ENCODE measurements around the gene CAPN1. TPM values are rescaled to one million over a fixed set of nuclear protein-coding genes. Genes with fewer than 3 reads are reported as not detected.

The CAPN1 gene
- total and polyA plus RNA-seq, 9 of the 15 experiments (the other 6 are each of a cell fraction or from before 2014, with no cell fraction given): 3.5 to 199 (median 61.6) TPM

- TF ChIP-seq, protein P1, sequence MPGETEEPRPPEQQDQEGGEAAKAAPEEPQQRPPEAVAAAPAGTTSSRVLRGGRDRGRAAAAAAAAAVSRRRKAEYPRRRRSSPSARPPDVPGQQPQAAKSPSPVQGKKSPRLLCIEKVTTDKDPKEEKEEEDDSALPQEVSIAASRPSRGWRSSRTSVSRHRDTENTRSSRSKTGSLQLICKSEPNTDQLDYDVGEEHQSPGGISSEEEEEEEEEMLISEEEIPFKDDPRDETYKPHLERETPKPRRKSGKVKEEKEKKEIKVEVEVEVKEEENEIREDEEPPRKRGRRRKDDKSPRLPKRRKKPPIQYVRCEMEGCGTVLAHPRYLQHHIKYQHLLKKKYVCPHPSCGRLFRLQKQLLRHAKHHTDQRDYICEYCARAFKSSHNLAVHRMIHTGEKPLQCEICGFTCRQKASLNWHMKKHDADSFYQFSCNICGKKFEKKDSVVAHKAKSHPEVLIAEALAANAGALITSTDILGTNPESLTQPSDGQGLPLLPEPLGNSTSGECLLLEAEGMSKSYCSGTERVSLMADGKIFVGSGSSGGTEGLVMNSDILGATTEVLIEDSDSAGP (CRISPR knock-in tag; IDR thresholded peaks at IDR 0.05): no peak
- TF ChIP-seq TAF9B (IDR thresholded peaks at IDR 0.05; ENCODE audit: partially characterized antibody) (no peak), ZNF263 (CRISPR knock-in tag; IDR thresholded peaks at IDR 0.05; ENCODE audit: borderline replicate concordance) (no peak; the same call in 1 of the 2 replicates), RNF2 (IDR thresholded peaks at IDR 0.05) (no peak), RBBP5 (IDR thresholded peaks at IDR 0.05; ENCODE audit: borderline replicate concordance, insufficient read depth, low read length, poor library complexity, severe bottlenecking) (peak; percentile 48), XRCC4 (IDR thresholded peaks at IDR 0.05; ENCODE audit: extremely low read depth, insufficient read depth, insufficient read length) (no peak), SMARCB1 (IDR thresholded peaks at IDR 0.05; ENCODE audit: insufficient read length, low read depth) (no peak), ZNF79 (CRISPR knock-in tag; IDR thresholded peaks at IDR 0.05; ENCODE audit: low read depth) (no peak), ZNF232 (CRISPR knock-in tag; IDR thresholded peaks at IDR 0.05) (no peak), ARID1B (IDR thresholded peaks at IDR 0.05) (no peak), MXI1 (IDR thresholded peaks at IDR 0.05; ENCODE audit: low read depth, low read length) (no peak), BHLHE40 (IDR thresholded peaks at IDR 0.05; ENCODE audit: low read length) (no peak), ZNF311 (CRISPR knock-in tag; IDR thresholded peaks at IDR 0.05) (no peak), NCOA4 (IDR thresholded peaks at IDR 0.05; ENCODE audit: partially characterized antibody) (no peak), HEY1 (CRISPR knock-in tag; IDR thresholded peaks at IDR 0.05; ENCODE audit: borderline replicate concordance) (no peak), PRPF4 (IDR thresholded peaks at IDR 0.05; ENCODE audit: insufficient read depth, low read depth, low read length, poor library complexity, severe bottlenecking) (no peak), ZFP36 (IDR thresholded peaks at IDR 0.05; ENCODE audit: low read depth, low read length, partially characterized antibody) (no peak), NFIX (CRISPR knock-in tag; IDR thresholded peaks at IDR 0.05; ENCODE audit: low read depth) (no peak), ZNF384 (IDR thresholded peaks at IDR 0.05; ENCODE audit: low read depth, low read length) (no peak), ZNF695 (CRISPR knock-in tag; IDR thresholded peaks at IDR 0.05) (no peak), ARHGAP35 (IDR thresholded peaks at IDR 0.05; ENCODE audit: partially characterized antibody) (no peak), THRAP3 (IDR thresholded peaks at IDR 0.05; ENCODE audit: borderline replicate concordance) (no peak), RAD21 (CRISPR knock-in tag; conservative IDR thresholded peaks at IDR 0.05 in 1 of 2, IDR thresholded peaks at IDR 0.05 in 1 of 2) (peak; percentile 64 to 73), NFIC (IDR thresholded peaks at IDR 0.05) (0 out of 2 replicates have a peak, but pooled peaks have one; percentile 18), ATF6 (CRISPR knock-in tag; IDR thresholded peaks at IDR 0.05) (no peak)
These were observed 705 bp upstream of the CAPN1 start (continued) for GRCh38 chr11:65180877-65181568.

All from K562 (cell line).